Femur (tissue), 1 donor: ENCODE results near the gene LMX1B.

Experiments
- DNase-seq: peaks from one replicate; pipeline ENCODE4 v3.0.0-alpha.2; 2017

The LMX1B gene

DNA sequence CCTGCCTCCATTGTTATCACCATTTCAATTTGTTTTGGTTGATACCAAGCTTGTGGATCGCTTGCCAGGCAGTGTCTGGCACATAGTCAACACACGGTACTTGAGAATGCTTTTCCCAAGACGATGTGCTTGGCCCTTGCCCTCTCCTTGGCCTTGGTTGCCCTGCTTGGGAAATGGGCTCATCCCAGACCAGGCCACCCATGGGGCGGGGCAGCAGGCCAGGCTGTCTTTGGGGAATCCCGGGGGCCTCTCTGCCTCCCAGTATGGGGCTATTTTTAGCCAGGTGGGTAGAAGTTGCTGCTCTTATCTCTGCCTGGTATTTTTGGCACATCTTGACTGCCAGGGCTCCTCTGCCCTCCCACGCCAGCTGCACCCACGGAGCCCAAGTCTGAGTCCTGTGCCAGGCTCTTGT, 49.9 kb downstream of the LMX1B start:
- DNase-seq: no peak

DNA sequence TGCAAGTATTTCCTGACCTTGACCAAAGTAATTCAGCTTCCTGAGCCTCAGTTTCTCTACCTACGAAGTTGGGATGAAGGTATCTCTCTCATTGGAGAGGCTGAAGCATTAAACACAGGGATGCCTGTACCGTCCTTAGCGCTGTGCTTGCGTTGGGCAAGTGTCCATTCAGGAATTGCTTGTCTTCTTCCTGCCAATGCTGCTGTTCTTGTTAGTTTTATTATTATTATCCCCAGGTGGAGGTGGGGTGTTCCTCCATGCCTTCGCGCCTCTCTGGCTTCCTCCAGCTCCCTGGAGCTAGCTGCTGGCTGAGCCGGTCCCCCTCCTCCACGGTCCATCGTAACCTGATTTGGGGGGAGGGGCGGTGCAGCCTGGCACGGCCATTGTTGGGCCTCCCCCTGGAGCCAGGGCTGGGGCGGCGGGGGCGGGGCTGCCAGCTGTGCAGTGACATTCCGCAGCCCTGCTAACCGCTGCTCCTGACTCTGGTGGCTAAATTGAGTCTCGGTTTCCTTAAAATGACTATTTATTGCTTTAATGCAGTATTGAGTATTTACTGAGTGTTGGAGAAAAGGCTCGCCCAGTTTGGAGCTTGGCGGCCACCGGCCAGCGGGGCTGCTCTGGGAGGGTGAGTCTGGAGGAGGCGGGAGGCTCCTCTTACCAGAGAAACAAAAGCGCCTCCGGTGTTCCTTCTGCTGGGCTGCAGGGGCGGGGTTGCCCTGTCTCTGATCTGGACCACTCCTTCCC, 51.3 kb downstream of the LMX1B start:
- DNase-seq: peak; percentile 54

DNA sequence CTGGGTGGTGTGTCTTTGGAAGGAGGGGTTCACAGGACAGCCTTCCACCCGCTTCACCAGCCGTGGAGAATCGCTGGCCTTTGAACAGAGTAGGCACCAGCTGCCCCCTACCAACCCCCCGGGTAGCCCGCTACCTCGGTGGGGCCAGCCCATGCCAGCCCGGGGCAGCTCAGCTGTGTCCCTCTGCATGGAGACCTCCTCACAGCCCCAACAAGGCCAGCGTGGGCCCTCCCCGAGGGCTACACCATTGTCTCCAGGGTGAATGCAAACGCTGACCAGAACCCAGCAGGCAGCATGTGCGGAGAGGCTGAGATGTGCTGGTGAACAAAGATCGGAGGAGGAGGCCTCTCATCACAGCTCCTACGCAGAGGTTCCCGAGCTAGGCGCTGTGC, 51.9 kb downstream of the LMX1B start:
- no peak for DNase-seq

GRCh38 chr9:126666155-126666803, 52.6 kb downstream of the LMX1B start:
- no peak for DNase-seq

DNA sequence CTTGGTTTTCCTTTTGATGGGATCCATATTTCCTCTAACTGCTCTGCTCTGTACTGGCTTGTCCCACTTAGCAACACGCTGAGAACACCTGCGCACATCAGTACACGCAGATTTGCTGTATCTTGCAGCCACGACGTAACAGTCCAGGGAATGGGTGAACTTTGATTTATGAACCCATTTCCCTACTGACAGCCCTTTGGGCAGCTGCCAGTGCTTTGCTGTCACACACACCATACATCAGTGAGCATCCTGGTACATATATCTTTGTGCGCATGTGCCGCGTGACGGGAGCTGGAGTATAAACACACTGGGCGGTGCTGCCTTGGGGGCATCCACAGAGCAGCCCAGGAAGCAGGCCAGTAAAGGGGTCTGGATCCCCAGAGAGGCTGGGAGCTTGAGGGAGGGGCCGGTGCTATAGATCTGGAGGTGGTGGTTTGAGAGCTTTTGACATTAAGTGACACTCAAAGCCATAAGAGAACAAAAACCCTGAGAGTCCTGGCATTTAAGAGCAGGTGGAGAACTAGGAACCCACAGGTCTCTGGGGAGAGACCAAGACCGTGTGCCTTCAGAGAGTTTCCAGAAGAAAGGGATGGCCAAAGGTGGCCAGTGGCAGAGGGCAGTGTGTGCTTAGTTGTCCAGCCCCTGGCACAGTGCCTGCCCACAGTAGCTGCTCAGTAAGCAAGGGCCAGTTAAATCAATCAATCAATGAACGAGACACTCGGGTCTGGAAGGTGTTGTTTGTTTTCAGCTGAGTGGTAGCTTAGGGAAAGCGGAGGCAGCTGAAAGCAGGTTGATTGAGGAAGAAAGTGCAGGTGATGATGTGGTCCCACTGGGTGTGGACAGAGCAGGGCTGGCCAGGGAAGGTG, 53.7 kb downstream of the LMX1B start:
- DNase-seq: no peak

DNA sequence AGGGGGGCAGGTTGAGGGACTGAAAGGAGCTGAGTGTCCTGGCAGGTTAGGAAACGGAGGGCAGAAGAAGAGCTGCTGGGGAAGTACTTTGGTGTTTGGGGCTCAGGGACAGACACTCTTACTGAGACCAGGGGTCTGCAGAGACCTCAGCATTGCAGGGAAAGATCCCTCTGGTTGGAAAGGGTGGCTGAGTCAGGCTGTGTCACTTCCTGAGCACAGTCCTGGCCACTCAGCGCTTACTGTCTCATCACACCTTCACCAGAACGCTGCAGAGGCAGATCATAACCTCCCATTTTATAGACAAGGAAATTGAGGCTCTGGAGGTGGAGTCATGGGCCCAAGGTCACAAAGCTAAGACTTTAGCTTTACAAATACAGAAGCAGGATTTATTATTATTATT, 54.3 kb downstream of the LMX1B start:
- no peak for DNase-seq

DNA sequence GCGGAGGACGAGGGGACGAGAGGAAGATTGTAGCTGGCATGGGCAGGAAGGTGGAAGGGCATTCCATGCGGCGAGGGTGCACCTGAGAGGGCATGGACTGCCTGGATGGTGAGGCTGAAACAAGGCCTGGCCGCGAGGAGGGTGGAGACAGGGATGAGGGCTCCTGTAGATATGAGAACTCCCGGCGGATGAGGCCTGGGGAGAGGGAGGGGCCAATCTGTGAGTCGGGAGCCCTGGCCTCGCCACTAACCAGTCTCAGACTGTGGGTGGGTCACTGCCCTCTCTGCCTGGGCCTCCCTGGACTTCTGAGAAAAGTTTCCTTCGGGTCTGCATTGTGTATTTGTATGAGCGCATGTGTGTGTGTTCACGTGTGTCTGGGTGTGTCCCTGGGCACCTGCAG, 55.4 kb downstream of the LMX1B start:
- DNase-seq: no peak

DNA sequence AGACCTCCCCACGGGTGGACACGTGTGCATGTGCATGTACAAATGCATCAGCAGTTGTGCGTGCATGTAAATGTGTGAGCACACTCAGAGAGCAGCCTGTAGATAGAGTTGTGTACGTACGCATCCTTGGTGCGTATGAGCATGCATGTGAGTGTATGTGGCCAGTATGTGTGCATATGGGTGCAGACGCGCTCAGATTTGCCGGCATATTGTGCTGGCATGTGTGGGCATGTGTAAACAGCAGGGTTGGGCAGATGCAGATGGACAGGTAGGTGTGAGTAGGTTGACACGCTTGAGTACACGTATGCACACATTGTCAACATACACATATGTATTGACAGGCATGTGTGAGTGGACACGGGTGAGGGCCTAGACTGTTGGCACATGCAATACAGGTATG, 56.5 kb downstream of the LMX1B start:
- no peak for DNase-seq

- peak; percentile 44 for DNase-seq
These were observed 57.7 kb downstream of the LMX1B start for GRCh38 chr9:126671381-126671831.

GRCh38 chr9:126671983-126672382, 58.3 kb downstream of the LMX1B start:
- no peak for DNase-seq

DNA sequence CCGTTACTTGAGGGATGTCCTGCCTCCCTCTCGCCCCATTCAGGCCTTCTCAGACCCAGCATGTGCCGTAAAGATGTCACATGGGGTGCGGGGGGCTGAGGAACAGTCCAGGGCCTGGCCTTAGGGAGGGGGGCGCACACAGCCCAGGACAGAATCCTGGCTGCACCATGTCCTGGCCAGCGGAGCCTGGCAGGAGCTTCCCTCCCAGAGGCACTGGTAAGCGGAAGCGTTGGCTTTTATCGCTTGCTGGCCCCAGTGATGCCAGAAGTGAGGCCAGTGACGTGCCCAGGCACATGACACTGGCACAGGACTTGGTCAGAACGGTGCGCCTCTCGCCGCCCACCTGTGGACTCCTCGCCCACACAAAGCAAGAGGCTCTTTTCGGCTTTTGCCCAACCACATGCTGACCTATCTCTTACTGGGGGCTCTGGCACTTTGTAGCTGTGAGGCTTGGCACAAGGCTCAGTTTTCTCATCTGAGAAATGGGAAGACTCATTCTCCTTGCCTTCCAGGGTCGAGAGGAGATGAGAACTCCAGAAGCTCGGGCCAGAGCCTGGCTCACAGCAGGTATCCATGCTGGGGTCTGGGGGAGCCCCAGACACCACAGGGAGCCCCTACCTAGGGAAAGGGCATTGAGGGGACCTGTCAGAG, 59.0 kb downstream of the LMX1B start:
- DNase-seq: no peak

DNA sequence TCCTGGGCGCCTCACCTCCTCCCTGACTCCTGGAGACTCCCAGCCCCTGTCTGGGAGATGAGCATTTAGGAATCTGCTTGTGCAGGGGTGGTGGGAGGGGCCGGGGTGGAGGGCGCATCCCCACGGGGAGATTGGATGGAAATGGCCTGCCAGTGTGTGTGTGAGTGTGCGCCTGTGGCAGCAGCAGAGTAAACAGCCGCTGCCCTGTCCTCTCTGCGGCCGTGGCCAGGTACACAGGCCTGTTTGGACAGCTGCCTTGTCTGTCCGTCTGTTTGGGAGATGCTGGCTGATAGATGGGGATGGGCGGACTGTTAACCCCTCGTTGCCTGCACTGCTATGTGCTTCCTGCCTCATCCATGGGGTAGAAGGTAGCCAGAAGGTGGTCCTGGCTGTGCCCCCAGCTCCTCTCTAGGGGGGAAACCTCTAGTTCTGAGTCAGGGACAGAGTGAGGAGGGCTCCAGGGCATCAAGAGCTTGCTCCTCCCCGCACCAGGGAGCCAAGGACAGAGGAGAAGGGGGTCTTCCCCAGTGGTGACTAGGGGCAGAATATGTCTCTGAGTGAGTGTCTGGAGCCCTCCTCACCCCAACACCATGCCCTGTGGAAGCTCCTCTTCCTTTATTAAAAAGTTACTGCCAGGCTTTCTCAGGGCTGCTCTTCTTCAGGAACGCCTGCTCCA, 60.1 kb downstream of the LMX1B start:
- no peak for DNase-seq

- no peak for DNase-seq
These were observed 60.8 kb downstream of the LMX1B start for GRCh38 chr9:126674365-126675146.

- DNase-seq: no peak
These were observed 61.4 kb downstream of the LMX1B start for GRCh38 chr9:126675147-126675467.

GRCh38 chr9:126676102-126676684, 62.5 kb downstream of the LMX1B start:
- DNase-seq: no peak

DNA sequence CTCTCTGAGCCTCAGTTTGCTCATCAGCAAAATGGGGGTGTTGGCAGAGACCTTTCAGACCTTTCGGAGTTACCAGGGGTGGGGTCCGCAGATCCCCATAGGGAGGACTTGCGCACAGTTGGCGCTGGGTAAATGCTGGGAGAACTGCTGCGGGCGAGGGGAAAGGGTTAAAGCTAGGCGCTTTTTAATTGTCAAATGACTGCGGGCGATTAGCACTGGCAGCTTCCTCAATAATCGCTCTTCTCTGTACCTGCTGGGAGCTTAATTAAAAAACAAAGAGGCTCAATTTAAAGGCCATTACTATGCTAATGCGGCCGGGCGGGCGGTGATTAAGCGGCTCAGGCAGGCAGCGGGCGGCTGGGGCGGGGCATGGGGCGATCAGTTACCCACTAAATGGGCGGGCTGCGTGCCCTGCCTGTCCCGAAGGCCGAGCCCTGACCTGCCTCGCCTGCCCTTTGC, 63.0 kb downstream of the LMX1B start:
- no peak for DNase-seq

DNA sequence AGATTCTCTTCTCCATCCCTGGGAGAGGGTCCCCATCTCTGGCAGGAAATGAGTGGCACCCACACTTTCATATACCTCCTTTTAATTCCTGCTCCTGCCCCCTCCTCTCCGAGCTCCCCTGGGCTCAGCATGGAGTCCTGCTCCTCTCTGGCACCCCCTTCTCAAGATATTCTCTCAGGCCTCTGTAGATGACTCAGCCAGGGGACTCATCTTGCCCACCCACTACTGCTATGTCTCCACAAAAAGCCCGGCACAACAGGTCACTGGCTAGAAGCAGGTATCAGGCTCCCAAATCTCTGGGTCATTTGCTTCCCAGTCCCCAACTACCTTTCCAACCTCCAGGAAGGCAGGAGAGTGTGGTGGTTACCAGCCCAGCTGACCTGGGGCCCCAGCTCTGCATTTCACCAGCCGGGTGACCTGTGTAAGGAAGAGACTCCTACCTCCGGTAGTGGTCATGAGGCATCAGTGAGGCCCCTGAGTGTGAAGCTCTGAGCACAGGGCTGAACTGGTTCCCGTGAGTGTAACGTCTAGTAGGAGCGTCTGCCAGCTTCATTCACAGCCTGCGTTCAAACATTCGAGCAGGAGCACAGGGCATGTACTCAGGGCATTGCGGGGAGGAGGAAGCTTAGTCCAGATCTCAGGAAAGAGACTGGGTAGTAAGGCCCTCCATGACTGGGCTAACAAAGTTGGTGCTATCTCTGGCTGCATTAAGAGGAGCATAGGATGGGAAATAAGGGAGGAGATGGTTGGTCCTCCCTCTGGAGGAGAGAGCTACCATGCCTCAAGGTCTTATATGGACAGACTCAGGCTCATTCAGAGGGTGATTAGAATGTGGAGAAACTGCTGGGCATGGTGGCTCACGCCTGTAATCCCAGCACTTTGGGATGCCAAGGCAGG, 63.7 kb downstream of the LMX1B start:
- no peak for DNase-seq

DNA sequence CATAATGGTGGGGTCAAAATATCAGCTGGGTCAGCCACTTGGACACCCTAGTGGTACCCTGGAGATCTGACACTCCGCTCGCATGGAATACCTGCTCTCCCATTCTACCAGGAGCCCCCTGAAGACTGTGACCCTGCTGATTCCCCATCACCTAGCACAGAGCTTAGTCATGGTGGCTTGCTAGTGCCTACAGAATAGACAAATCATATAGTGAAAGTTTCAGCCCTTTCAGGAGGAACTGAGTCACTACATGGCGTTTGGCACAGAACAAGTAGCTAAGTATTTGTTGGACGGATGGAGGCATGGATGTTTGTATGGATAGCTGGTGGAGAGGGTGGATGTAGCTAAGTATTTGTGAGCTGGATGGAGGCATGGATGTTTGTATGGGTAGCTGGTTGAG, 65.3 kb downstream of the LMX1B start:
- DNase-seq: no peak

GRCh38 chr9:126681336-126681735, 67.6 kb downstream of the LMX1B start:
- no peak for DNase-seq

GRCh38 chr9:126682113-126682810, 68.5 kb downstream of the LMX1B start:
- no peak for DNase-seq
